Nephron (organoid): ENCODE measurements around the gene PODXL2.

Experiments used
- H3K27ac Mint-ChIP-seq, 3 experiments: 2 replicates each; pipeline ENCODE4 v1.8.0; 2020; ENCODE audit warnings: mixed read lengths in 3 of 3, mild to moderate bottlenecking in 2 of 3, moderate library complexity in 1 of 3
- H3K27me3 Mint-ChIP-seq: 2 replicates; pipeline ENCODE4 v1.8.0; 2021; ENCODE audit warnings: low read depth, mild to moderate bottlenecking, moderate library complexity, mixed read lengths
- H3K36me3 Mint-ChIP-seq: 2 replicates; pipeline ENCODE4 v1.8.0; 2020; ENCODE audit warnings: low read depth, mixed read lengths
- H3K4me1 Mint-ChIP-seq: 2 replicates; pipeline ENCODE4 v1.8.0; 2020; ENCODE audit warnings: mixed read lengths
- H3K4me3 Mint-ChIP-seq, 3 experiments: 2 replicates each; pipeline ENCODE4 v1.8.0; 2020; ENCODE audit warnings: mild to moderate bottlenecking in 3 of 3, mixed read lengths in 3 of 3, moderate library complexity in 2 of 3
- H3K9me3 Mint-ChIP-seq: 2 replicates; pipeline ENCODE4 v1.8.0; 2020; ENCODE audit warnings: mixed read lengths
- TF ChIP-seq, protein P1 (sequence below), 3 experiments: fragments of 200-600 bp; sonication (generic); IDR thresholded peaks; one replicate each; pipeline ENCODE4 v1.5.0; 2021; ENCODE audit warnings: antibody characterized with exemption in 3 of 3; ENCODE audit not compliant: unreplicated experiment in 3 of 3

The PODXL2 gene

DNA sequence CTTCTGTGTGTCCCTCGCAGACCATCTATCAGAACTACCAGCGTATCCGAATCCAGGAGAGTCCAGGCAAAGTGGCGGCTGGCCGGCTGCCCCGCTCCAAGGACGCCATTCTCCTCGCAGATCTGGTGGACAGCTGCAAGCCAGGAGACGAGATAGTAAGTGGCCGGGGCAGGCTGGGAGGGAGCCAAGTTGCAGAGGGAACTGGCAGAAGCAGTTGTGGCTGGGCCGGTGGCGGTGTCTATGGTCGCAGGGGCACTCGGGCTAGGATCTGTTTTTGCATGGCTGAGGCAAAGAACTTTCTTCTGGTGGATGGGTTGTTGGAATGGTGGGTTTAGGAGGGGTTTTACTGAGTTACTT lies 20.6 kb upstream of the PODXL2 start:
- Mint-ChIP-seq H3K36me3 (peaks cover 80% of the 10 kb centered on the region), H3K27ac (no peak overlapping the region), H3K27me3 (no peaks in the 10 kb centered on the region), H3K4me1 (no peaks in the 10 kb centered on the region), H3K9me3 (no peaks in the 10 kb centered on the region), H3K4me3 (no peak overlapping the region)
- TF ChIP-seq, protein P1, sequence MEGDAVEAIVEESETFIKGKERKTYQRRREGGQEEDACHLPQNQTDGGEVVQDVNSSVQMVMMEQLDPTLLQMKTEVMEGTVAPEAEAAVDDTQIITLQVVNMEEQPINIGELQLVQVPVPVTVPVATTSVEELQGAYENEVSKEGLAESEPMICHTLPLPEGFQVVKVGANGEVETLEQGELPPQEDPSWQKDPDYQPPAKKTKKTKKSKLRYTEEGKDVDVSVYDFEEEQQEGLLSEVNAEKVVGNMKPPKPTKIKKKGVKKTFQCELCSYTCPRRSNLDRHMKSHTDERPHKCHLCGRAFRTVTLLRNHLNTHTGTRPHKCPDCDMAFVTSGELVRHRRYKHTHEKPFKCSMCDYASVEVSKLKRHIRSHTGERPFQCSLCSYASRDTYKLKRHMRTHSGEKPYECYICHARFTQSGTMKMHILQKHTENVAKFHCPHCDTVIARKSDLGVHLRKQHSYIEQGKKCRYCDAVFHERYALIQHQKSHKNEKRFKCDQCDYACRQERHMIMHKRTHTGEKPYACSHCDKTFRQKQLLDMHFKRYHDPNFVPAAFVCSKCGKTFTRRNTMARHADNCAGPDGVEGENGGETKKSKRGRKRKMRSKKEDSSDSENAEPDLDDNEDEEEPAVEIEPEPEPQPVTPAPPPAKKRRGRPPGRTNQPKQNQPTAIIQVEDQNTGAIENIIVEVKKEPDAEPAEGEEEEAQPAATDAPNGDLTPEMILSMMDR (IDR thresholded peaks at IDR 0.05; ENCODE audit: unreplicated experiment in 3 of 3) = no peak

DNA sequence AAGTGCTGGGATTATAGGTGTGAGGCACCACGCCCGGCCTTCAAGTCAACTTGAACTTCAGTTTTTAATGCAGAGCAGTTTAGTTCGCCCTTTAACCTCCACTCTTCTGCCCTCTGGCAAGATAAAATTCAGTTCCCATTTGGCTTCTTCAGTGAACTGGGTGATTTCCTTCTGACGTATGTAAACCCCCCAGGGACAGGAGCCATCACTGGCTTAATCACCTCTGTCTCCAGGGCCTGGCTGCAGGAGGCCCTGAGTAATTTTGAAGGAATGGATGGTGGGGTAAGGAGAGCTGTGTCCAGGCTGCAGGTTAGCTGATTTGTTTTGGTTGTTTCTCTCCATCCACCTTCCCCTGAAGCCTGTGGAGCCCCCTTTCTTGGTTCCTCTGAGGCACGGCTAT lies 18.9 kb upstream of the PODXL2 start:
- Mint-ChIP-seq H3K4me1 (no peaks in the 10 kb centered on the region), H3K9me3 (no peaks in the 10 kb centered on the region), H3K36me3 (peaks cover 81% of the 10 kb centered on the region), H3K27me3 (no peaks in the 10 kb centered on the region), H3K27ac (no peak overlapping the region), H3K4me3 (no peak overlapping the region)
- TF ChIP-seq, protein P1 (IDR thresholded peaks at IDR 0.05; ENCODE audit: unreplicated experiment in 3 of 3) = no peak

DNA sequence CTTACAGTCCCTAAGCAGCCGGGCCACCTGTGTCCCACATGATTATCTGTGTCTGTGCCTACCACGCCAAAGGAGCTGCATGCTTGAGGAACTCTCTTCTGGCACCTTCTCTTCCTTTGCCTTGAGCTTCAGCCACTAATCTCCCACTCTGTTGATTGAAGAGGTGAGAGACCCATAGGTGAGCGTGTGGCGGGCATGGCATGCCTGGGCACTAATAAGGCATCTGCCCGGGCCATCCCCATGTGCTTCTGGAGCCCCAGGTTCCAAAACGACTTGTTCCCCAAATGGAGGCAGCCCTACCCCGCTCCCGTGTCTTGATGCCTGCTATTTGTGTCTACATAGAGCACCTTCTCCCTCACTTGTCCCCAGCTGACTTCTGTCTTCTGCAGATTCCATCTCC lies 17.7 kb upstream of the PODXL2 start:
- Mint-ChIP-seq H3K36me3 (peaks cover 82% of the 10 kb centered on the region), H3K4me1 (no peaks in the 10 kb centered on the region), H3K4me3 (no peak overlapping the region), H3K27me3 (no peaks in the 10 kb centered on the region), H3K9me3 (no peaks in the 10 kb centered on the region), H3K27ac (no peak overlapping the region)
- TF ChIP-seq, protein P1 (IDR thresholded peaks at IDR 0.05; ENCODE audit: unreplicated experiment in 3 of 3) = no peak

DNA sequence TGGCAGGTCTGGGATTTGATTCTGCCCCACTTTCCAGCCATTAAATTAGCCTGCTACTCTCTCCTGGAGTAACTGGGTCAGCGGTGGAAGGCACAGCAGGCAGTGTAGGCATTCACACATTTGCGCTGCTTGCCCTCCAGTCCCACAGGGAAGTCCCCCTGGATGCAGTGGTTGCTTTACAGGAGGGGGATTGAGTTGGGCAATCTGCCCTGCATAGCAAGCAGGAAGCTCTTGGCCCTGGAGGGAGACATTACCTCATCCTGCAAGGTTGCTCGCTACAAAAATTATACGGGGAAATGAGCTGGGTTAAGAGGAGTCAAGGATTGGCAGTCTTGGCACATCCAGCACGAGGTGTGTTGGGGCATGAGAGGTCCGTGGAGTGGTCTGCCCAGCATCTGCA lies 16.0 kb upstream of the PODXL2 start:
- Mint-ChIP-seq H3K4me1 (no peaks in the 10 kb centered on the region), H3K27ac (peak overlapping the region in 2 of 3 experiments; percentile 70 to 78), H3K27me3 (no peaks in the 10 kb centered on the region), H3K9me3 (no peaks in the 10 kb centered on the region), H3K36me3 (peaks cover 79% of the 10 kb centered on the region), H3K4me3 (no peak overlapping the region)
- TF ChIP-seq, protein P1 (IDR thresholded peaks at IDR 0.05; ENCODE audit: unreplicated experiment in 3 of 3) = no peak

DNA sequence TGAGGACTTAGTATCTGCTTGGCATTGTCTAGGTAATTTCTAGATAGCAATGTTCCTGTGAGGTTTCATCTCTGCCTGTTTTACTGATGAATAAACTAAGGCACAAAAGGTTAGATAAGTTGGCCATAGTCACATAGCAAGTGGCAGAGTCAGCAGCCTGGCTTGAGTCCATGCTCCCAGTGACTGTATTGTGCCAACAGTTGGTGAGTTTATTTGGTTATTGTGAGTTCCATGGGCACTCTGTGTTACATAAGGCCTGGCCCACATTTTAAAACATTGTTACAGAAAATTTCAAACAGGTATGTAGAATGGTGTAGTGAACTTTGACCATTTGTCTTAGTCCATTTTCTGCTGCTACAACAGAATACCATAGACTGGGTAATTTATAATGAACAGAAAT lies 15.6 kb upstream of the PODXL2 start:
- Mint-ChIP-seq H3K4me3 (no peak overlapping the region), H3K27ac (peak overlapping the region in 2 of 3 experiments; percentile 70 to 78), H3K27me3 (no peaks in the 10 kb centered on the region), H3K4me1 (no peaks in the 10 kb centered on the region), H3K9me3 (no peaks in the 10 kb centered on the region), H3K36me3 (peaks cover 79% of the 10 kb centered on the region)
- TF ChIP-seq, protein P1 (IDR thresholded peaks at IDR 0.05; ENCODE audit: unreplicated experiment in 3 of 3) = no peak

DNA sequence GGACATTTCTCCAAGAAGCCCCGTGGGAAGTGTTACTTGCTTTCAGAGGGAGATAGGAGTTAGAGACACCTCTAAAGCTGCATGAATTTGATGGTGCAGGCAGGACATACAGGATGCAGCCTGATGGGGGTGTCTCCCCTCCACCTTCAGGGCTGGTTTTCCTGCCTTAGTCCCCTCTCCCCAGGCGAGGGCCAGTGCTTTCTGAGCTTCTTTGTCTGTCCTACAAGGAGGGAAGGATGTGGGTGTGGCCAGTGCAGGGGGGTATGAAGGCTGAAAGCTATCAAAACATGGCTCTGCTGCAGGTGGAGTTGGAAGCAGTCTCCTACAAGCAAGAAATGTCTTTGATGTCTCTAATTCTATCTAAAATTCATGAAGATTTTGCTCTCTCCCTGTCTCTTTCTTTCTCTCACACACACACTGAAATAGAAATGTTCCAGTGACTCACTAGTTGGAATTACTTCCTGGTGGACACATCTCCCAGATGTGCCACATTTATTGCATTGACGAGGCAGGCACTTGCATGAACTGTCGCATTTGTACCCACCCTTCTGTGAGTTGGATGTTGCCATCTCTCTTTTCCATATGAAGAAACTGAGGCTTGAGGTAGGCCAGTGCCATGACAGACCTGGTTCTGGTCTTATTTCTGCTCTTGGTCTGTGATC lies 13.9 kb upstream of the PODXL2 start:
- no peak overlapping the region for H3K4me3 Mint-ChIP-seq
- TF ChIP-seq, protein P1 (IDR thresholded peaks at IDR 0.05; ENCODE audit: unreplicated experiment in 3 of 3) = no peak
- H3K27ac Mint-ChIP-seq = no peak overlapping the region
- H3K9me3 Mint-ChIP-seq = no peaks in the 10 kb centered on the region
- no peaks in the 10 kb centered on the region for H3K27me3 Mint-ChIP-seq
- peaks cover 73% of the 10 kb centered on the region for H3K36me3 Mint-ChIP-seq
- no peaks in the 10 kb centered on the region for H3K4me1 Mint-ChIP-seq
